ENCODE results near the gene ASPA.
"Not testable (repeated sequence)": the region's sequence is repeated elsewhere in the genome, so short reads cannot be mapped to it uniquely, and the experiment has no call there.

The ASPA gene

GRCh38 chr17:3475812-3476610 lies at the start of gene ASPA:
Gene ASPA, plus strand, starts transcription at chr17:3475997. Its CDS starts 163 bp downstream, at chr17:3476160.
- no peak for DNase-seq

GRCh38 chr17:3433215-3433614 lies 42.6 kb upstream of the ASPA start:
- DNase-seq, result not testable (repeated sequence)

- DNase-seq, result no peak
Observed at GRCh38 chr17:3433741-3434140, 42.1 kb upstream of the ASPA start, which contains the start of gene OR1E2. Gene OR1E2, minus strand, starts transcription at chr17:3433841. Its CDS starts 0 bp downstream, at chr17:3433841.

GRCh38 chr17:3438368-3438767 lies 37.4 kb upstream of the ASPA start:
- DNase-seq, result no peak

GRCh38 chr17:3440451-3440850 lies 35.3 kb upstream of the ASPA start:
- no peak for DNase-seq

GRCh38 chr17:3447625-3448024 lies 28.2 kb upstream of the ASPA start:
- no peak for DNase-seq

GRCh38 chr17:3448059-3448665 lies 27.6 kb upstream of the ASPA start:
- DNase-seq, result no peak

- DNase-seq, result not testable (repeated sequence)
Observed at GRCh38 chr17:3466355-3466754, 9.4 kb upstream of the ASPA start.

GRCh38 chr17:3469529-3469928 lies 6.3 kb upstream of the ASPA start:
- no peak for DNase-seq

- DNase-seq, result no peak
Observed at GRCh38 chr17:3471599-3471998, 4.2 kb upstream of the ASPA start, which contains the start of gene SPATA22. Gene SPATA22, minus strand, starts transcription at chr17:3471819. Its CDS starts 2,494 bp downstream, at chr17:3469325.

- no peak for DNase-seq
Observed at GRCh38 chr17:3472137-3472536, 3.7 kb upstream of the ASPA start.

- DNase-seq, result no peak
Observed at GRCh38 chr17:3474212-3474611, 1.6 kb upstream of the ASPA start.

- no peak for DNase-seq
Observed at GRCh38 chr17:3475251-3475685, 529 bp upstream of the ASPA start.

GRCh38 chr17:3479988-3480387 lies 4.2 kb downstream of the ASPA start:
- DNase-seq, result no peak

GRCh38 chr17:3482852-3483251 lies 7.1 kb downstream of the ASPA start:
- DNase-seq, result no peak

- DNase-seq, result no peak
Observed at GRCh38 chr17:3485481-3486068, 9.8 kb downstream of the ASPA start.

GRCh38 chr17:3497101-3497500 lies 21.3 kb downstream of the ASPA start:
- DNase-seq, result no peak

- no peak for DNase-seq
Observed at GRCh38 chr17:3501344-3501743, 25.5 kb downstream of the ASPA start.

GRCh38 chr17:3502466-3502865 lies 26.7 kb downstream of the ASPA start:
- no peak for DNase-seq

- DNase-seq, result no peak
Observed at GRCh38 chr17:3503285-3503684, 27.5 kb downstream of the ASPA start.

- DNase-seq, result no peak
Observed at GRCh38 chr17:3505008-3505407, 29.2 kb downstream of the ASPA start.

- no peak for DNase-seq
Observed at GRCh38 chr17:3506054-3506453, 30.3 kb downstream of the ASPA start.

GRCh38 chr17:3507071-3507470 lies 31.3 kb downstream of the ASPA start:
- no peak for DNase-seq

- DNase-seq, result no peak
Observed at GRCh38 chr17:3507869-3508268, 32.1 kb downstream of the ASPA start.
